ENCODE measurements around the gene PAM.

The PAM gene

GRCh38 chr5:102782217-102782872, 27.2 kb downstream of the PAM start:
- FAIRE-seq: no peak

- FAIRE-seq: no peak
Measured at GRCh38 chr5:102787134-102787533, 32.0 kb downstream of the PAM start.

GRCh38 chr5:102788788-102789187, 33.7 kb downstream of the PAM start:
- no peak for FAIRE-seq

- FAIRE-seq: no peak
Measured at GRCh38 chr5:102789469-102789868, 34.4 kb downstream of the PAM start.

GRCh38 chr5:102790748-102791147, 35.6 kb downstream of the PAM start:
- FAIRE-seq: no peak

GRCh38 chr5:102792705-102793104, 37.6 kb downstream of the PAM start:
- no peak for FAIRE-seq

GRCh38 chr5:102794047-102794446, 38.9 kb downstream of the PAM start:
- FAIRE-seq: no peak

GRCh38 chr5:102794677-102795331, 39.7 kb downstream of the PAM start:
- FAIRE-seq: no peak

GRCh38 chr5:102795526-102795925, 40.4 kb downstream of the PAM start:
- FAIRE-seq: no peak

- FAIRE-seq: no peak
Measured at GRCh38 chr5:102796009-102796408, 40.9 kb downstream of the PAM start.

GRCh38 chr5:102796498-102796897, 41.4 kb downstream of the PAM start:
- FAIRE-seq: no peak

GRCh38 chr5:102797322-102797884, 42.3 kb downstream of the PAM start:
- no peak for FAIRE-seq

- no peak for FAIRE-seq
Measured at GRCh38 chr5:102798104-102798785, 43.1 kb downstream of the PAM start.

- FAIRE-seq: no peak
Measured at GRCh38 chr5:102799017-102799416, 43.9 kb downstream of the PAM start.

- FAIRE-seq: no peak
Measured at GRCh38 chr5:102800427-102800826, 45.3 kb downstream of the PAM start.

GRCh38 chr5:102801371-102801770, 46.3 kb downstream of the PAM start:
- no peak for FAIRE-seq

- no peak for FAIRE-seq
Measured at GRCh38 chr5:102802708-102803458, 47.8 kb downstream of the PAM start.

- no peak for FAIRE-seq
Measured at GRCh38 chr5:102807878-102808502, 52.9 kb downstream of the PAM start.

- no peak for FAIRE-seq
Measured at GRCh38 chr5:102809033-102809432, 53.9 kb downstream of the PAM start.

- no peak for FAIRE-seq
Measured at GRCh38 chr5:102811972-102812371, 56.9 kb downstream of the PAM start.

- no peak for FAIRE-seq
Measured at GRCh38 chr5:102813740-102814139, 58.6 kb downstream of the PAM start.

- no peak for FAIRE-seq
Measured at GRCh38 chr5:102815084-102815483, 60.0 kb downstream of the PAM start.

Data from TTC549 (cell line).